Measurements from ENCODE around the gene NPAT. TPM values are rescaled to one million over a fixed set of nuclear protein-coding genes. Genes with fewer than 3 reads are reported as not detected.
"Not testable (repeated sequence)": the region's sequence is repeated elsewhere in the genome, so short reads cannot be mapped to it uniquely, and the experiment has no call there.

The NPAT gene
- total and polyA plus RNA-seq, 7 experiments from 2014 or later, result 38.4 to 89.2 (median 45.9) TPM

- no peak for DNase-seq
- intact Hi-C loops (cut with micrococcal nuclease), result loop anchor here in 1 of 2 donors (5.0 kb wide), 1 partner anchor 87 kb away; no protein-coding TSS in a partner anchor
- Mint-ChIP-seq H3K4me1 (peaks cover 16 to 47% (median 25%) of the 10 kb centered on the region in 7 donors), H3K9me3 (no peaks in the 10 kb centered on the region), H3K27me3 (no peaks in the 10 kb centered on the region), H3K4me3 (peak overlapping the region in 1 of 10 donors; percentile 3), H3K36me3 (peaks cover 11 to 57% (median 46%) of the 10 kb centered on the region in 5 donors), H3K27ac (peak overlapping the region; percentile 50 to 92 (median 76))
- Histone ChIP-seq H3K27ac (ENCODE audit: low read depth, low read length) (no peak overlapping the region), H3K27me3 (ENCODE audit: control insufficient read depth in 2 of 2, insufficient read depth in 2 of 2, low read length in 2 of 2) (no peaks in the 10 kb centered on the region), H3K9me3 (ENCODE audit: control insufficient read depth in 2 of 3, low read length in 3 of 3) (no peaks in the 10 kb centered on the region), H3K4me3 (ENCODE audit: low read length) (no peak overlapping the region), H3K36me3 (ENCODE audit: control insufficient read depth in 2 of 3, insufficient read depth in 3 of 3, low read length in 3 of 3) (peaks cover 11 to 88% (median 42%) of the 10 kb centered on the region in 3 experiments), H3K4me1 (ENCODE audit: control insufficient read depth in 2 of 2, insufficient read depth in 2 of 2, low read length in 2 of 2) (no peaks in the 10 kb centered on the region)
- ATAC-seq, result no peak
- ChIA-PET CTCF (interaction anchor here (0.9 kb wide), 1 partner anchor 181 kb away, joined by 3 read pairs; no protein-coding TSS in a partner anchor), POLR2A (no interaction called here)
These were observed 52.3 kb downstream of the NPAT start for GRCh38 chr11:108170184-108170583.

GRCh38 chr11:108167624-108168023 is 54.8 kb downstream of the NPAT start:
- Mint-ChIP-seq H3K4me1 (peaks cover 15 to 39% (median 19%) of the 10 kb centered on the region in 7 donors), H3K9me3 (no peaks in the 10 kb centered on the region), H3K27me3 (no peaks in the 10 kb centered on the region), H3K36me3 (peaks cover 7 to 50% (median 35%) of the 10 kb centered on the region in 5 donors), H3K4me3 (no peak overlapping the region), H3K27ac (peak overlapping the region in 4 of 9 donors; percentile 26 to 60 (median 48))
- no peaks in the 10 kb centered on the region for H3K9me3 ChIP-seq (ENCODE audit: control insufficient read depth in 2 of 3, low read length in 3 of 3)
- ChIA-PET CTCF (no interaction called here), POLR2A (no interaction called here)
- ATAC-seq (no peak), DNase-seq (no peak)
- H3K4me3 ChIP-seq (ENCODE audit: low read length), result no peak overlapping the region
- no peaks in the 10 kb centered on the region for H3K27me3 ChIP-seq (ENCODE audit: control insufficient read depth in 2 of 2, insufficient read depth in 2 of 2, low read length in 2 of 2)
- intact Hi-C loops (cut with micrococcal nuclease), result loop anchor here in 1 of 2 donors (5.0 kb wide), 1 partner anchor 170 kb away; no protein-coding TSS in a partner anchor
- H3K4me1 ChIP-seq (ENCODE audit: control insufficient read depth in 2 of 2, insufficient read depth in 2 of 2, low read length in 2 of 2), result no peaks in the 10 kb centered on the region
- H3K27ac ChIP-seq (ENCODE audit: low read depth, low read length), result no peak overlapping the region
- H3K36me3 ChIP-seq (ENCODE audit: control insufficient read depth in 2 of 3, insufficient read depth in 3 of 3, low read length in 3 of 3), result peaks cover 13 to 87% (median 37%) of the 10 kb centered on the region in 3 experiments

- H3K27ac ChIP-seq (ENCODE audit: low read depth, low read length); ATAC-seq; H3K4me1 Mint-ChIP-seq; intact Hi-C loops (cut with micrococcal nuclease); H3K4me1 ChIP-seq (ENCODE audit: control insufficient read depth in 2 of 2, insufficient read depth in 2 of 2, low read length in 2 of 2); H3K9me3 ChIP-seq (ENCODE audit: control insufficient read depth in 2 of 3, low read length in 3 of 3); H3K27ac Mint-ChIP-seq; H3K27me3 Mint-ChIP-seq; DNase-seq; H3K27me3 ChIP-seq (ENCODE audit: control insufficient read depth in 2 of 2, insufficient read depth in 2 of 2, low read length in 2 of 2); H3K9me3 Mint-ChIP-seq; H3K4me3 Mint-ChIP-seq; H3K4me3 ChIP-seq (ENCODE audit: low read length): not testable (repeated sequence)
- peaks cover 17 to 93% (median 40%) of the 10 kb centered on the region in 3 experiments for H3K36me3 ChIP-seq (ENCODE audit: control insufficient read depth in 2 of 3, insufficient read depth in 3 of 3, low read length in 3 of 3)
- CTCF ChIA-PET, result interaction anchor here (0.6 kb wide), 1 partner anchor 65 kb away, joined by 3 read pairs; no protein-coding TSS in a partner anchor
- H3K36me3 Mint-ChIP-seq, result peaks cover 4 to 39% (median 28%) of the 10 kb centered on the region in 5 donors
- POLR2A ChIA-PET, result interaction anchor here (0.8 kb wide), 1 partner anchor 9 kb away, joined by 7 read pairs; no protein-coding TSS in a partner anchor
These were observed 59.6 kb downstream of the NPAT start for GRCh38 chr11:108162878-108163277.

GRCh38 chr11:108160970-108161566 is 61.4 kb downstream of the NPAT start:
- Histone ChIP-seq H3K4me3 (ENCODE audit: low read length) (no peak overlapping the region), H3K27ac (ENCODE audit: low read depth, low read length) (no peak overlapping the region), H3K27me3 (ENCODE audit: control insufficient read depth in 2 of 2, insufficient read depth in 2 of 2, low read length in 2 of 2) (no peaks in the 10 kb centered on the region), H3K9me3 (ENCODE audit: control insufficient read depth in 2 of 3, low read length in 3 of 3) (no peaks in the 10 kb centered on the region), H3K4me1 (ENCODE audit: control insufficient read depth in 2 of 2, insufficient read depth in 2 of 2, low read length in 2 of 2) (no peaks in the 10 kb centered on the region), H3K36me3 (ENCODE audit: control insufficient read depth in 2 of 3, insufficient read depth in 3 of 3, low read length in 3 of 3) (peaks cover 17 to 87% (median 29%) of the 10 kb centered on the region in 3 experiments)
- H3K4me3 Mint-ChIP-seq, result no peak overlapping the region
- ChIA-PET CTCF (interaction anchor here (0.6 kb wide), 1 partner anchor 489 kb away, joined by 3 read pairs; no protein-coding TSS in a partner anchor), POLR2A (no interaction called here)
- peak overlapping the region in 7 of 9 donors; percentile 19 to 85 (median 62) for H3K27ac Mint-ChIP-seq
- H3K4me1 Mint-ChIP-seq, result peaks cover 0 to 12% (median 4%) of the 10 kb centered on the region in 7 donors
- H3K9me3 Mint-ChIP-seq, result no peaks in the 10 kb centered on the region
- intact Hi-C loops (cut with micrococcal nuclease), result no loop called here
- no peaks in the 10 kb centered on the region for H3K27me3 Mint-ChIP-seq
- DNase-seq (no peak), ATAC-seq (peak; percentile 52)
- peaks cover 4 to 25% (median 16%) of the 10 kb centered on the region in 5 donors for H3K36me3 Mint-ChIP-seq

- Mint-ChIP-seq H3K4me1 (peaks cover 0 to 13% (median 0%) of the 10 kb centered on the region in 7 donors), H3K9me3 (no peaks in the 10 kb centered on the region), H3K4me3 (no peak overlapping the region), H3K36me3 (peaks cover 6 to 37% (median 10%) of the 10 kb centered on the region in 5 donors), H3K27ac (peak overlapping the region in 2 of 9 donors; percentile 58 to 65), H3K27me3 (no peaks in the 10 kb centered on the region)
- Histone ChIP-seq H3K4me3 (ENCODE audit: low read length) (no peak overlapping the region), H3K4me1 (ENCODE audit: control insufficient read depth in 2 of 2, insufficient read depth in 2 of 2, low read length in 2 of 2) (no peaks in the 10 kb centered on the region), H3K36me3 (ENCODE audit: control insufficient read depth in 2 of 3, insufficient read depth in 3 of 3, low read length in 3 of 3) (peaks cover 0 to 63% (median 4%) of the 10 kb centered on the region in 3 experiments), H3K9me3 (ENCODE audit: control insufficient read depth in 2 of 3, low read length in 3 of 3) (no peaks in the 10 kb centered on the region), H3K27ac (ENCODE audit: low read depth, low read length) (no peak overlapping the region), H3K27me3 (ENCODE audit: control insufficient read depth in 2 of 2, insufficient read depth in 2 of 2, low read length in 2 of 2) (no peaks in the 10 kb centered on the region)
- ATAC-seq (no peak), DNase-seq (no peak)
- intact Hi-C loops (cut with micrococcal nuclease), result loop anchor here in 1 of 2 donors (2.0 kb wide), 1 partner anchor 14 kb away; no protein-coding TSS in a partner anchor
- ChIA-PET POLR2A (interaction anchor here (1.2 to 1.5 kb wide), 2 partner anchors 42 to 68 kb away, joined by 3 to 4 read pairs; partner anchors contain the start of genes ATM and NPAT), CTCF (interaction anchor here (0.7 kb wide), 1 partner anchor 116 kb away, joined by 3 read pairs; no protein-coding TSS in a partner anchor)
These were observed 67.8 kb downstream of the NPAT start for GRCh38 chr11:108154591-108154990.

GRCh38 chr11:108148556-108148955 is 73.9 kb downstream of the NPAT start:
- no peaks in the 10 kb centered on the region for H3K9me3 ChIP-seq (ENCODE audit: control insufficient read depth in 2 of 3, low read length in 3 of 3)
- Mint-ChIP-seq H3K4me3 (no peak overlapping the region), H3K27ac (peak overlapping the region in 6 of 9 donors; percentile 12 to 71 (median 42)), H3K36me3 (peaks cover 9 to 72% (median 51%) of the 10 kb centered on the region in 5 donors), H3K4me1 (peaks cover 3 to 20% (median 15%) of the 10 kb centered on the region in 7 donors), H3K9me3 (no peaks in the 10 kb centered on the region), H3K27me3 (no peaks in the 10 kb centered on the region)
- POLR2A ChIA-PET, result interaction anchor here (0.9 to 1.4 kb wide), 2 partner anchors 10 to 74 kb away, joined by 3 to 5 read pairs; partner anchors contain the start of genes ATM and NPAT
- CTCF ChIA-PET, result no interaction called here
- no peak overlapping the region for H3K4me3 ChIP-seq (ENCODE audit: low read length)
- peaks cover 5 to 83% (median 9%) of the 10 kb centered on the region in 3 experiments for H3K36me3 ChIP-seq (ENCODE audit: control insufficient read depth in 2 of 3, insufficient read depth in 3 of 3, low read length in 3 of 3)
- H3K27me3 ChIP-seq (ENCODE audit: control insufficient read depth in 2 of 2, insufficient read depth in 2 of 2, low read length in 2 of 2), result no peaks in the 10 kb centered on the region
- intact Hi-C loops (cut with micrococcal nuclease), result no loop called here
- DNase-seq, result no peak
- H3K4me1 ChIP-seq (ENCODE audit: control insufficient read depth in 2 of 2, insufficient read depth in 2 of 2, low read length in 2 of 2), result no peaks in the 10 kb centered on the region
- no peak overlapping the region for H3K27ac ChIP-seq (ENCODE audit: low read depth, low read length)
- no peak for ATAC-seq

All from naive thymus-derived CD4-positive, alpha-beta T cell (primary cell).